ENCODE data around the gene HOXC12. TPM values are rescaled to one million over a fixed set of nuclear protein-coding genes. Genes with fewer than 3 reads are reported as not detected.

Gene HOXC12
- total RNA-seq, 1 donor from 2014 or later, result not detected

DNA sequence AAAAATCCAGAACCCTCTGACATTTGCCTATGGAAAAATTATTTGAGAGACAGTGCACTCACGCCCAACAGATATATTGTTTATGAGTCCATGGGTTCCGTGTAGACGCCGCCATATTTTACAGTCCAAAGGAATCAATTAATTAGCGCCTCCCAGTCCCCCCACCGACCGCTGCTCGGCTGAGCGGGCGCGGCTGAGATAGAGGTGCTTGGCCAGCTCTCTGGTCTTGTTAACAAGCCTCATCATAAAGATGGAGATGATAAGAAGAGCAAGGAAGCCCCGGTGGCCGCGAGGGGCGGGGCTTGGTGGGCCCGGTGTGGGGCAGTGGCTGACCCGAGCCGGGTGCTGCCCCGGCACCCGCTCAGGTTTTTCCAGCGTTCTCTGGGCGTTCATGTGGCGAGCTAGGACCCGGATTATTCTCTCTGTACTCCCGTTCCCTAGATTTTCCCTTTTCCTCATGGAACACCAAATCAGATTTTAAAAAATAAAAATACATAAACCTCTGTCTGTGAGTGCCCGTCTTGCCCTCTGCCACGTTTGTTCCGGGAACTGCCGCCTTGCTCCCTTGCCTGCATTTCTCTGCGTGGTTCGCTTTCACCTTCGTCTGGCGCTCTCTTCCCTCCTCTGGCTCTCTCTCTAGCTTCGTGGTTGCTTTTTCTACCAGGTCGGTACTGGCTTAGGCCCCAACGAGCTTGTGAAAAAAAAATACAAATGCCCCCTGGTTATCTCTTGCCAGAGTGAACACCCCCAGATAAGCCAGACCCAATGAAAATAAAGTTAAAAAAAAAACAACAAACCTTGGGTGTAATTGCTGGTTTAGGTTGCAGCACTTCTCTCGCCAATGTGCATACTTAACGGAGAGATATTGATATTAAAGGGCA is 9.0 kb downstream of the HOXC12 start:
- no peaks in the 10 kb centered on the region for H3K4me1 ChIP-seq
- TF ChIP-seq, protein P1, sequence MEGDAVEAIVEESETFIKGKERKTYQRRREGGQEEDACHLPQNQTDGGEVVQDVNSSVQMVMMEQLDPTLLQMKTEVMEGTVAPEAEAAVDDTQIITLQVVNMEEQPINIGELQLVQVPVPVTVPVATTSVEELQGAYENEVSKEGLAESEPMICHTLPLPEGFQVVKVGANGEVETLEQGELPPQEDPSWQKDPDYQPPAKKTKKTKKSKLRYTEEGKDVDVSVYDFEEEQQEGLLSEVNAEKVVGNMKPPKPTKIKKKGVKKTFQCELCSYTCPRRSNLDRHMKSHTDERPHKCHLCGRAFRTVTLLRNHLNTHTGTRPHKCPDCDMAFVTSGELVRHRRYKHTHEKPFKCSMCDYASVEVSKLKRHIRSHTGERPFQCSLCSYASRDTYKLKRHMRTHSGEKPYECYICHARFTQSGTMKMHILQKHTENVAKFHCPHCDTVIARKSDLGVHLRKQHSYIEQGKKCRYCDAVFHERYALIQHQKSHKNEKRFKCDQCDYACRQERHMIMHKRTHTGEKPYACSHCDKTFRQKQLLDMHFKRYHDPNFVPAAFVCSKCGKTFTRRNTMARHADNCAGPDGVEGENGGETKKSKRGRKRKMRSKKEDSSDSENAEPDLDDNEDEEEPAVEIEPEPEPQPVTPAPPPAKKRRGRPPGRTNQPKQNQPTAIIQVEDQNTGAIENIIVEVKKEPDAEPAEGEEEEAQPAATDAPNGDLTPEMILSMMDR (IDR thresholded peaks at IDR 0.05), result no peak
- peaks cover 100% of the 10 kb centered on the region for H3K27me3 ChIP-seq
- H3K9me3 ChIP-seq, result no peaks in the 10 kb centered on the region
- intact Hi-C loops (cut with DNase I), result no loop called here
- no peaks in the 10 kb centered on the region for H3K36me3 ChIP-seq
- no peak overlapping the region for H3K4me3 ChIP-seq
- H3K27ac ChIP-seq, result no peak overlapping the region
- ATAC-seq, result no peak
- DNase-seq, result no peak

GRCh38 chr12:53964315-53964713 is 9.6 kb downstream of the HOXC12 start:
- no peak for ATAC-seq
- TF ChIP-seq, protein P1 (IDR thresholded peaks at IDR 0.05), result no peak
- intact Hi-C loops (cut with DNase I), result no loop called here
- H3K27me3 ChIP-seq, result peaks cover 100% of the 10 kb centered on the region
- no peaks in the 10 kb centered on the region for H3K9me3 ChIP-seq
- H3K4me1 ChIP-seq, result no peaks in the 10 kb centered on the region
- H3K36me3 ChIP-seq, result no peaks in the 10 kb centered on the region
- H3K27ac ChIP-seq, result no peak overlapping the region
- no peak overlapping the region for H3K4me3 ChIP-seq
- no peak for DNase-seq

- Histone ChIP-seq H3K36me3 (no peaks in the 10 kb centered on the region), H3K4me3 (no peak overlapping the region), H3K27ac (no peak overlapping the region), H3K27me3 (peaks cover 100% of the 10 kb centered on the region), H3K9me3 (no peaks in the 10 kb centered on the region), H3K4me1 (no peaks in the 10 kb centered on the region)
- ATAC-seq, result no peak
- TF ChIP-seq, protein P1 (IDR thresholded peaks at IDR 0.05), result no peak
- no peak for DNase-seq
- intact Hi-C loops (cut with DNase I), result no loop called here
These were observed 10.8 kb downstream of the HOXC12 start for GRCh38 chr12:53965281-53966084.

- H3K27ac ChIP-seq, result no peak overlapping the region
- intact Hi-C loops (cut with DNase I), result no loop called here
- TF ChIP-seq, protein P1 (IDR thresholded peaks at IDR 0.05), result no peak
- DNase-seq (no peak), ATAC-seq (no peak)
- peaks cover 100% of the 10 kb centered on the region for H3K27me3 ChIP-seq
- no peak overlapping the region for H3K4me3 ChIP-seq
- H3K9me3 ChIP-seq, result no peaks in the 10 kb centered on the region
- H3K4me1 ChIP-seq, result no peaks in the 10 kb centered on the region
- H3K36me3 ChIP-seq, result no peaks in the 10 kb centered on the region
These were observed 11.3 kb downstream of the HOXC12 start for GRCh38 chr12:53966085-53966384.

DNA sequence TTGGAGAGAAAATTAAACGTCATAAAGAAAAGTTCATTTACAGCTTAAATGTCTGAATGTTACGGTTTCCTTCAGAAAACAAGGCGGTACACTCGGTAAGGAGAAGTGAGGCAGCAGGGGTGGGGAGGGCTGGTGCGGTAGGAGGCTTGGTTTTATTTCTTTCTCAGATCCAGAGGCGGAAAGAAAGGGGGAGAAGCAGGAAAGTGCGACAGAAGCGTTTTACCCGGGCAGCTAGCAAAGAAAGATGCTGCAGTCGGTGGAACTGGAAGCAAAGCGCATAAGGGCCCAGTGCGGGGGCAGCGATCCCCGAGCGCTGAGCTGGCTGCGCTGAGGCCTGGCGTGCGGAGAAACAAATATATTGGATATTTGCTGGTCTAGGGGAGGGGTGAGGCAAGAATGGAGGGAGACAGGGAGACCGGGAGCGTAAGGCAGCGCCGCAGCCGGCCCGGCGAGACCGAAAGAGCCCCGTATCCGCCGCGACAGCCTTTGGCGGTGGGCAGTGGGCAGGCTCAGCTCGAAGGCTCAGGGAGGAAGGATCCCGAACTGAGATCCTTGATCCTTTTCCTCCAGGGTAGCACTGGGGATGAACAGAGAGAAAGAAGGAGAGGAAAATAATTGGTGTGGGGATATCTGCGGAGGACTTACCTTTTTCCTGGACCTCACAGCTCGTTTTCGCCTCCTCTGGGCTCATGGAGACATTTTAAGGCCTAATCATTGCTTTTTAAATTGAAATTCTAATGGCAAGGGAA is 11.9 kb downstream of the HOXC12 start:
- H3K4me3 ChIP-seq, result no peak overlapping the region
- no peaks in the 10 kb centered on the region for H3K9me3 ChIP-seq
- no peak for ATAC-seq
- H3K36me3 ChIP-seq, result no peaks in the 10 kb centered on the region
- no peak for DNase-seq
- TF ChIP-seq, protein P1 (IDR thresholded peaks at IDR 0.05), result no peak
- H3K27me3 ChIP-seq, result peaks cover 100% of the 10 kb centered on the region
- H3K27ac ChIP-seq, result no peak overlapping the region
- no peaks in the 10 kb centered on the region for H3K4me1 ChIP-seq
- intact Hi-C loops (cut with DNase I), result no loop called here
